H9 (cell line): ENCODE data around the gene FEZ2. TPM values are rescaled to one million over a fixed set of nuclear protein-coding genes. Genes with fewer than 3 reads are reported as not detected.

Source experiments
- DNase-seq: peaks from one replicate; pipeline ENCODE4 v3.0.0-alpha.2; 2017
- H2AFZ ChIP-seq: one replicate; pipeline ENCODE4 v1.6.1; 2013; ENCODE audit warnings: mild to moderate bottlenecking, low read length, control low read depth, moderate library complexity
- H2AK5ac ChIP-seq: 2 replicates; pipeline ENCODE4 v1.6.1; 2013; ENCODE audit warnings: low read length, control low read depth, mixed read lengths; ENCODE audit not compliant: insufficient read length
- H2BK120ac ChIP-seq: one replicate; pipeline ENCODE4 v1.6.1; 2013; ENCODE audit warnings: low read depth, mild to moderate bottlenecking, low read length, control low read depth, inconsistent platforms; ENCODE audit not compliant: poor library complexity, severe bottlenecking
- H2BK12ac ChIP-seq: 2 replicates; pipeline ENCODE4 v1.6.1; 2013; ENCODE audit warnings: low read length, control low read depth, mixed read lengths, low read depth; ENCODE audit not compliant: insufficient read length
- H2BK15ac ChIP-seq: 2 replicates; pipeline ENCODE4 v1.6.1; 2013; ENCODE audit warnings: low read depth, low read length, control low read depth
- H2BK20ac ChIP-seq: one replicate; pipeline ENCODE4 v1.6.1; 2013; ENCODE audit warnings: low read depth, mild to moderate bottlenecking, low read length, control low read depth, inconsistent platforms; ENCODE audit not compliant: poor library complexity, severe bottlenecking
- H2BK5ac ChIP-seq: 2 replicates; pipeline ENCODE4 v1.6.1; 2013; ENCODE audit warnings: low read length, control low read depth, mixed read lengths; ENCODE audit not compliant: insufficient read length
- H3K14ac ChIP-seq: 2 replicates; pipeline ENCODE4 v1.6.1; 2013; ENCODE audit warnings: low read length, control low read depth; ENCODE audit not compliant: insufficient read depth
- H3K18ac ChIP-seq: 2 replicates; pipeline ENCODE4 v1.6.1; 2013; ENCODE audit warnings: low read depth, mild to moderate bottlenecking, mixed read lengths, low read length, control low read depth; ENCODE audit not compliant: insufficient read length
- H3K23ac ChIP-seq: 2 replicates; pipeline ENCODE4 v1.6.1; 2013; ENCODE audit warnings: low read length, control low read depth, mixed read lengths, low read depth; ENCODE audit not compliant: insufficient read length
- H3K23me2 ChIP-seq: 2 replicates; pipeline ENCODE4 v1.6.1; 2013; ENCODE audit warnings: low read depth, mild to moderate bottlenecking, mixed read lengths, low read length, control low read depth; ENCODE audit not compliant: insufficient read length, poor library complexity, severe bottlenecking
- H3K27ac ChIP-seq: 2 replicates; pipeline ENCODE4 v1.5.1; 2013; ENCODE audit warnings: low read length, control low read depth, mixed read lengths, low read depth; ENCODE audit not compliant: insufficient read length
- H3K27me3 ChIP-seq: 2 replicates; pipeline ENCODE4 v1.6.1; 2013; ENCODE audit warnings: low read length, control low read depth, inconsistent platforms; ENCODE audit not compliant: insufficient read depth
- H3K4ac ChIP-seq: 2 replicates; pipeline ENCODE4 v1.6.1; 2013; ENCODE audit warnings: low read depth, mild to moderate bottlenecking, control low read depth, inconsistent platforms, low read length, moderate library complexity
- H3K4me1 ChIP-seq: 2 replicates; pipeline ENCODE4 v1.6.1; 2013; ENCODE audit warnings: low read length, control low read depth, inconsistent platforms; ENCODE audit not compliant: insufficient read depth
- H3K4me2 ChIP-seq: 2 replicates; pipeline ENCODE4 v1.6.1; 2013; ENCODE audit warnings: low read length, control low read depth, mixed read lengths; ENCODE audit not compliant: insufficient read length, insufficient read depth
- H3K56ac ChIP-seq: 2 replicates; pipeline ENCODE4 v1.6.1; 2013; ENCODE audit warnings: low read depth, mild to moderate bottlenecking, mixed read lengths, low read length, control low read depth; ENCODE audit not compliant: insufficient read length
- H3K79me1 ChIP-seq: 2 replicates; pipeline ENCODE4 v1.6.1; 2013; ENCODE audit warnings: low read depth, mild to moderate bottlenecking, moderate library complexity, low read length, control low read depth, inconsistent platforms; ENCODE audit not compliant: insufficient read depth, poor library complexity, severe bottlenecking
- H3K79me2 ChIP-seq: 2 replicates; pipeline ENCODE4 v1.6.1; 2013; ENCODE audit warnings: low read length, control low read depth, inconsistent platforms; ENCODE audit not compliant: insufficient read depth
- H3K9ac ChIP-seq: 2 replicates; pipeline ENCODE4 v1.6.1; 2013; ENCODE audit warnings: low read length, control low read depth, mixed read lengths; ENCODE audit not compliant: insufficient read length; ENCODE audit errors: extremely low read depth
- H3K9me3 ChIP-seq: one replicate; pipeline ENCODE4 v1.6.1; 2013; ENCODE audit warnings: low read depth, low read length, inconsistent platforms; ENCODE audit not compliant: control insufficient read depth
- H3T11ph ChIP-seq: one replicate; pipeline ENCODE4 v1.6.1; 2013; ENCODE audit warnings: mild to moderate bottlenecking, low read length, control low read depth, inconsistent platforms
- H4K20me1 ChIP-seq: one replicate; pipeline ENCODE4 v1.6.1; 2013; ENCODE audit not compliant: control insufficient read depth, insufficient read length, insufficient read depth
- H4K5ac ChIP-seq: 2 replicates; pipeline ENCODE4 v1.6.1; 2013; ENCODE audit warnings: low read depth, mild to moderate bottlenecking, mixed read lengths, low read length, control low read depth; ENCODE audit not compliant: insufficient read length
- H4K8ac ChIP-seq: replicated peaks from 2 replicates; pipeline ENCODE4 v1.6.1; 2013; ENCODE audit warnings: low read length, control low read depth, mixed read lengths, low read depth; ENCODE audit not compliant: insufficient read length
- H4K91ac ChIP-seq: 2 replicates; pipeline ENCODE4 v1.6.1; 2013; ENCODE audit warnings: low read depth, mild to moderate bottlenecking, moderate library complexity, mixed read lengths, low read length, control low read depth; ENCODE audit not compliant: insufficient read length
- H3K27ac Mint-ChIP-seq, 3 experiments: 2 replicates in 2 of 3; 3 replicates in 1 of 3; pipeline ENCODE4 v1.8.0; 2020 to 2021; ENCODE audit warnings: mixed read lengths in 3 of 3, mild to moderate bottlenecking in 1 of 3, moderate library complexity in 1 of 3
- H3K27me3 Mint-ChIP-seq: 2 replicates; pipeline ENCODE4 v1.8.0; 2021; ENCODE audit warnings: low read depth, mild to moderate bottlenecking, moderate library complexity, mixed read lengths
- H3K36me3 Mint-ChIP-seq, 3 experiments: 2 replicates in 2 of 3; 3 replicates in 1 of 3; pipeline ENCODE4 v1.8.0; 2020 to 2021; ENCODE audit warnings: low read depth in 3 of 3, mixed read lengths in 3 of 3; ENCODE audit not compliant: insufficient read depth in 1 of 3
- H3K4me1 Mint-ChIP-seq, 2 experiments: 2 replicates each; pipeline ENCODE4 v1.8.0; 2020; ENCODE audit warnings: mixed read lengths in 2 of 2
- H3K4me3 Mint-ChIP-seq, 2 experiments: 2 replicates in 1 of 2; 3 replicates in 1 of 2; pipeline ENCODE4 v1.8.0; 2020 to 2021; ENCODE audit warnings: mild to moderate bottlenecking in 2 of 2, mixed read lengths in 2 of 2, moderate library complexity in 1 of 2
- H3K9me3 Mint-ChIP-seq, 2 experiments: 2 replicates in 1 of 2; 3 replicates in 1 of 2; pipeline ENCODE4 v1.8.0; 2020; ENCODE audit warnings: mild to moderate bottlenecking in 2 of 2, mixed read lengths in 2 of 2, moderate library complexity in 1 of 2
- WGBS: extraction: QIAGEN DNeasy Blood & Tissue Kit; methylation state at CpG from one replicate; pipeline ENCODE4 v1.1.7; 2013; ENCODE audit warnings: missing lambda C conversion rate, low lambda C conversion rate, mixed read lengths; ENCODE audit not compliant: insufficient read length; ENCODE audit errors: extremely low coverage; 5-methylcytosine and 5-hydroxymethylcytosine counted together
- total RNA-seq: library from RNA; stranded (reverse); gene quantifications from 2 replicates; pipeline ENCODE4 v1.2.1, GENCODE V29; 2021
- TF ChIP-seq, protein P1 (sequence below): fragments of 200-600 bp; sonication (generic); conservative IDR thresholded peaks from 3 replicates; pipeline ENCODE4 v1.8.0; 2021; ENCODE audit warnings: antibody characterized with exemption, mild to moderate bottlenecking

Gene FEZ2
- total RNA-seq, 1 experiment from 2014 or later: 27.7 TPM

GRCh38 chr2:36555789-36556188, 42.2 kb downstream of the FEZ2 start:
- H4K8ac ChIP-seq: no peak overlapping the region
- no peak overlapping the region for H3K4me2 ChIP-seq
- no peak overlapping the region for H2BK5ac ChIP-seq
- no peaks in the 10 kb centered on the region for H3K79me1 ChIP-seq
- no peaks in the 10 kb centered on the region for H4K20me1 ChIP-seq
- H3K79me2 ChIP-seq: no peaks in the 10 kb centered on the region
- H2BK15ac ChIP-seq: no peak overlapping the region
- no peak overlapping the region for H2AFZ ChIP-seq
- peaks cover 12 to 13% of the 10 kb centered on the region in 2 experiments for H3K4me1 Mint-ChIP-seq
- H3K9me3 Mint-ChIP-seq: no peaks in the 10 kb centered on the region
- no peak for DNase-seq
- no peak overlapping the region for H4K5ac ChIP-seq
- no peak overlapping the region; a peak in 1 of 7 replicates for H3K27ac Mint-ChIP-seq
- H2BK12ac ChIP-seq: no peak overlapping the region
- no peaks in the 10 kb centered on the region for H3K27me3 ChIP-seq
- H2BK20ac ChIP-seq: no peak overlapping the region
- H2AK5ac ChIP-seq: no peak overlapping the region
- no peak overlapping the region for H3K23ac ChIP-seq
- no peaks in the 10 kb centered on the region for H3K23me2 ChIP-seq
- no peak overlapping the region for H3K4ac ChIP-seq
- H3K14ac ChIP-seq: no peak overlapping the region
- H2BK120ac ChIP-seq: no peak overlapping the region
- no peak overlapping the region for H3K56ac ChIP-seq
- no peak overlapping the region for H3K4me3 Mint-ChIP-seq
- no peaks in the 10 kb centered on the region for H3K27me3 Mint-ChIP-seq
- H3K4me1 ChIP-seq: no peaks in the 10 kb centered on the region
- no peak overlapping the region for H3T11ph ChIP-seq
- no peak overlapping the region for H3K18ac ChIP-seq
- H3K36me3 Mint-ChIP-seq: peaks cover 6 to 25% (median 23%) of the 10 kb centered on the region in 3 experiments; a peak in 6 of 7 replicates
- WGBS: no CpG with 5 or more reads among the region's 3 CpGs
- H3K9ac ChIP-seq: no peak overlapping the region
- H4K91ac ChIP-seq: no peak overlapping the region
- H3K9me3 ChIP-seq: no peaks in the 10 kb centered on the region
- no peak overlapping the region for H3K27ac ChIP-seq
- TF ChIP-seq, protein P1, sequence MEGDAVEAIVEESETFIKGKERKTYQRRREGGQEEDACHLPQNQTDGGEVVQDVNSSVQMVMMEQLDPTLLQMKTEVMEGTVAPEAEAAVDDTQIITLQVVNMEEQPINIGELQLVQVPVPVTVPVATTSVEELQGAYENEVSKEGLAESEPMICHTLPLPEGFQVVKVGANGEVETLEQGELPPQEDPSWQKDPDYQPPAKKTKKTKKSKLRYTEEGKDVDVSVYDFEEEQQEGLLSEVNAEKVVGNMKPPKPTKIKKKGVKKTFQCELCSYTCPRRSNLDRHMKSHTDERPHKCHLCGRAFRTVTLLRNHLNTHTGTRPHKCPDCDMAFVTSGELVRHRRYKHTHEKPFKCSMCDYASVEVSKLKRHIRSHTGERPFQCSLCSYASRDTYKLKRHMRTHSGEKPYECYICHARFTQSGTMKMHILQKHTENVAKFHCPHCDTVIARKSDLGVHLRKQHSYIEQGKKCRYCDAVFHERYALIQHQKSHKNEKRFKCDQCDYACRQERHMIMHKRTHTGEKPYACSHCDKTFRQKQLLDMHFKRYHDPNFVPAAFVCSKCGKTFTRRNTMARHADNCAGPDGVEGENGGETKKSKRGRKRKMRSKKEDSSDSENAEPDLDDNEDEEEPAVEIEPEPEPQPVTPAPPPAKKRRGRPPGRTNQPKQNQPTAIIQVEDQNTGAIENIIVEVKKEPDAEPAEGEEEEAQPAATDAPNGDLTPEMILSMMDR: no peak
